ENCODE results near the gene CAMK2A.

The CAMK2A gene

DNA sequence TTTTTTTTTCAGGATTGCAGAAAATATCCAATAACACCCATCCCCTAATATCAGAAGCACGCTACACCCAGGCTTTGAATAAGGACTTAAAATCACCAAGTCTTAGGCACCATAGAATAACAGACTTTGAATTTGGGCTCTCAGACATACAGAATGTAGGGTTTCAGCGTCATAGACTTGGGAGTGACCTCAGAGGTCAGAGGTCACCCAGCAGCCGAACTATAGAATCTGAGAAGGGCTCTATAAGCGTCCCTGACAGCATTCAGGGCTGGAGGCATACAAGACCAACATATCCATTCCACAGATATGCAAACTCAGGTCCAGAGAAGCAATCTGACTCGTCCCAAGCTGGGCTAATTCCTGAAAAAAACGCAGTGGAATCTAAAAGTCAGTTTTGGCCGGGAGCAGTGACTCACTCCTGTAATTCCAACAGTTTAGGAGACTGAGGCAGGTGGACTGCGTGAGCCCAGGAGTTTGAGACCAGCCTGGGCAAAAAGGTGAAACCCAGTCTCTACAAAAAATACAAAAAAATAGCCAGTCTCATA is 65.0 kb downstream of the CAMK2A start:
- Histone ChIP-seq H3K4me1 (ENCODE audit: insufficient read depth, low read length) (no peaks in the 10 kb centered on the region), H3K9me3 (ENCODE audit: control insufficient read depth, insufficient read depth, low read length) (no peaks in the 10 kb centered on the region), H3K36me3 (ENCODE audit: insufficient read depth, low read length) (no peaks in the 10 kb centered on the region), H3K9ac (ENCODE audit: low read depth, low read length) (no peak overlapping the region)

DNA sequence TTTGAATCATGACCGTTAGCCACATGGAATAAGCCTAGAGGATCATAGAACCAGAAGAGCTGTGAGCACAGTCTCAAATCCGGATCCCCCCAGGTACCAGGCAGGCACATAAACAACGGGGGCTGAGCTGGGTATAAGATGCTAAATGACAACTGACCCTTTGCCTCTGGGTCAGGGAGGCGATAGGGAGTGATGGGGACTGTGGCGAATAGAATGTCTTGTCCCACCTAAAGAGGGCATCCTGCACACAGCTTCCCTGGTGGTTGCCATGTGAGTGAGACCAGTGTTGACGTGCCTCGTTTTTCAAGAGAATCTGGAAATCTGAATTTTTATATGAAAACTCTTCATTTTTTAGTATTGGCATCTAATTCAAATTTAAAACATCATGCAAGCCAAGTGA is 66.1 kb downstream of the CAMK2A start:
- no peak overlapping the region for H3K9ac ChIP-seq (ENCODE audit: low read depth, low read length)
- no peaks in the 10 kb centered on the region for H3K9me3 ChIP-seq (ENCODE audit: control insufficient read depth, insufficient read depth, low read length)
- no peaks in the 10 kb centered on the region for H3K4me1 ChIP-seq (ENCODE audit: insufficient read depth, low read length)
- no peaks in the 10 kb centered on the region for H3K36me3 ChIP-seq (ENCODE audit: insufficient read depth, low read length)

DNA sequence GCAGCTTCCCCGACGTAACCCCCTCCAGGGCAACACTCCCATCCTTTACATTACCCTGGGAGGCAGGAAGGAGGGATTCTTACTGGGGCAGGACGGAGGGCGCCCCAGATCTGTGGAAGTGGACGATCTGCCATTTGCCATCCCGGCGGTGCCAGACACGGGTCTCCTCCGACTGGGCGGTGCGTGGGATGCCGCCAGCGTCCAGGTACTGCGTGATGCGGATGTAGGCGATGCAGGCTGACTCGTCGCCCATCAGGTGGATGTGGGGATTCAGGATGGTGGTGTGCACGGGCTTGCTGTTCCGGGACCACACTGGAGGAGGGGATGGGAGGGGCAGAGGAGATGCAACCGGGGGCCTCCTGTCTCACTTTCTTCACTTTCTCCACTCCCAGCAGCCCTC is 66.7 kb downstream of the CAMK2A start:
- H3K4me1 ChIP-seq (ENCODE audit: insufficient read depth, low read length), result no peaks in the 10 kb centered on the region
- no peaks in the 10 kb centered on the region for H3K9me3 ChIP-seq (ENCODE audit: control insufficient read depth, insufficient read depth, low read length)

GRCh38 chr5:150221471-150221870 is 68.1 kb downstream of the CAMK2A start:
- no peaks in the 10 kb centered on the region for H3K9me3 ChIP-seq (ENCODE audit: control insufficient read depth, insufficient read depth, low read length)
- H3K9ac ChIP-seq (ENCODE audit: low read depth, low read length), result no peak overlapping the region
- H3K4me1 ChIP-seq (ENCODE audit: insufficient read depth, low read length), result no peaks in the 10 kb centered on the region
- no peaks in the 10 kb centered on the region for H3K36me3 ChIP-seq (ENCODE audit: insufficient read depth, low read length)

More for the DNA sequence above, 66.7 kb downstream of the CAMK2A start:
- H3K9ac ChIP-seq (ENCODE audit: low read depth, low read length), result no peak overlapping the region
- no peaks in the 10 kb centered on the region for H3K36me3 ChIP-seq (ENCODE audit: insufficient read depth, low read length)

- no peak overlapping the region for H3K9ac ChIP-seq (ENCODE audit: low read depth, low read length)
- no peaks in the 10 kb centered on the region for H3K4me1 ChIP-seq (ENCODE audit: insufficient read depth, low read length)
- H3K36me3 ChIP-seq (ENCODE audit: insufficient read depth, low read length), result no peaks in the 10 kb centered on the region
- H3K9me3 ChIP-seq (ENCODE audit: control insufficient read depth, insufficient read depth, low read length), result no peaks in the 10 kb centered on the region
These were observed 69.7 kb downstream of the CAMK2A start for GRCh38 chr5:150219861-150220260.

DNA sequence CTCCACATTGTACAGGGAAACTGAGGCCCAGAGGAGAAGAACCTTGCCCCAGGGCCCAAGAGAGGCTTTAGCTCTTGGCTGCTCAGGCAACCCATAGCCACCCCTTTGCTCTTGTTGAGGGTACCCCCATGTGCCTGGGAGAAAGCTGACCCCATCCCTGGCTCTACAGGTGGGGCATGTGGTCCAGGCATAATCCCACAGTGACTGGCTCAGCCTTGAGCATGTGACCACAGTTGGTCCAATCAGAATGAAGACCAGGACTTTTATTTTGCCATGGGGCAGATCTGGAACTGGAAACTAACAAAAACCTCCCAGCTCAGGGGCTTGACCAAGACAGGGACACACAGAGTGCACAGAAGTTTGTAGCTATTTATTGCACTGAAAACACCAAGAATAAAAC is 70.4 kb downstream of the CAMK2A start:
- Histone ChIP-seq H3K9me3 (ENCODE audit: control insufficient read depth, insufficient read depth, low read length) (no peaks in the 10 kb centered on the region), H3K4me1 (ENCODE audit: insufficient read depth, low read length) (no peaks in the 10 kb centered on the region), H3K36me3 (ENCODE audit: insufficient read depth, low read length) (no peaks in the 10 kb centered on the region), H3K9ac (ENCODE audit: low read depth, low read length) (no peak overlapping the region)

DNA sequence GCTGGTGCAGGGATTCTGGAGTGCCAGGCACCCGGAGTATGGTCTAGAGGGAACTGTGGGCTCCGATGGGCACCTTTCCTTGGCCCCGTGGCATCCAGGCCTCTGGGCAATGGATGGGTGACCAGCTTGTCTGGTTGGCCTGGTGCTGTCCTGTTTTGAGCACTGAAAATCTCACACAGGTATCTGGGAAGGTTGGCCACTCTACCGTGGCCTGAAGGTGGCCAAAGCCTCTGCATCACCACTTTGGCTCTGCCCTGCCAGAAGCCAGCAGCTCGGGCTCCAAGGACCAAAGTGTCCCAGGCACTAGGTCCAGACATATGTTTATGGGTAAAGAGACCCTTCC is 70.9 kb downstream of the CAMK2A start:
- Histone ChIP-seq H3K4me1 (ENCODE audit: insufficient read depth, low read length) (no peaks in the 10 kb centered on the region), H3K36me3 (ENCODE audit: insufficient read depth, low read length) (no peaks in the 10 kb centered on the region), H3K9ac (ENCODE audit: low read depth, low read length) (no peak overlapping the region), H3K9me3 (ENCODE audit: control insufficient read depth, insufficient read depth, low read length) (no peaks in the 10 kb centered on the region)

- no peaks in the 10 kb centered on the region for H3K36me3 ChIP-seq (ENCODE audit: insufficient read depth, low read length)
- no peaks in the 10 kb centered on the region for H3K9me3 ChIP-seq (ENCODE audit: control insufficient read depth, insufficient read depth, low read length)
- H3K9ac ChIP-seq (ENCODE audit: low read depth, low read length), result no peak overlapping the region
- H3K4me1 ChIP-seq (ENCODE audit: insufficient read depth, low read length), result no peaks in the 10 kb centered on the region; the same call in 1 of the 2 replicates
These were observed 71.5 kb downstream of the CAMK2A start for GRCh38 chr5:150217873-150218692.

- H3K36me3 ChIP-seq (ENCODE audit: insufficient read depth, low read length), result no peaks in the 10 kb centered on the region
- H3K9ac ChIP-seq (ENCODE audit: low read depth, low read length), result no peak overlapping the region
- no peaks in the 10 kb centered on the region for H3K9me3 ChIP-seq (ENCODE audit: control insufficient read depth, insufficient read depth, low read length)
- peaks cover 2% of the 10 kb centered on the region; the same call in 1 of the 2 replicates for H3K4me1 ChIP-seq (ENCODE audit: insufficient read depth, low read length)
These were observed 72.5 kb downstream of the CAMK2A start for GRCh38 chr5:150217038-150217437.

DNA sequence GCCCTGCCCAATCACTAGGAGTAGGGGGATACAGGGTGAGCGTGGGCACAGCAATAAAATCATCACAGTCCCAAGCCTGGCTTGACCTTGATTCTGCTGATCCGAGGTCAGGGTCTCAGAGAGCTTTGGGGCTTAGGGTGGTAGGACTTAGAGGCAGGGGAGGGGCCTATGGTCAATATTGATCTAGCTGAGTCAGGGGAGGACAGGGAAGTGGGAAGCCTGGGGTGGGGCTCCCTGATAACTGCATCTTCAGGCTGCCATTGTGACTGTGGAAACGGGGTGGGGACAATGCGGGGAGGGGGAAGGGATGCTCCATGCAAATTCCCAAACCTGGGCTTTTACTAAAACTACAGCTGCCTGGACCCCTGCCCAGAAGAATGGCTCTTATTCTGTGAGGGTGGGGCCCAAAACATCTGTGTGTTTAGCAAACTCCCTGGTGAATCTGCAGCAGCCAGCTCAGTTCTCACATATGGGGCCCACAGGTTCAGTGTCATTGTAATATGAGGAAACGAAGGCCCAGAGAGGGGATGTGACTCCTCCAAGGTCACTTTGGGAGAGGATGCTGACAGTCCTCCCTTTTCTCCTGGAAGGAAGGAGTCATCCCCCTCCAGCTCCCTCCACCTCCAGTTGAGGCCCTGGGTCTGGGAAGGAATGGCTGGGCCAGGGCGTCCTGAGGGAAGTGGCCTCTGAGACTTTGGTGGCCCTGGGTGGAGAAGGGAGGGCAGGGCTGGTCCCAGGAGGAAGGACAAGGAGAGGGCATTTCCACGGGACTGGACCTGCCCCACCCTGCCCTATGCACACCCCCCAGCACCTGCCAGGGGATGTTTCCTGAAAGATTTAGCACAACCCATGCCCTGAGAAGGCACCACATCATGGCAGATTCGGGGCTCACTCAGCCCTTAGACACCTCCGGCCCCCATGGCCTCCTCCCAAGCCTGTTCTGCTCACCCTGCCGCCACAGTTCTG is 73.3 kb downstream of the CAMK2A start:
- Histone ChIP-seq H3K36me3 (ENCODE audit: insufficient read depth, low read length) (no peaks in the 10 kb centered on the region), H3K9me3 (ENCODE audit: control insufficient read depth, insufficient read depth, low read length) (no peaks in the 10 kb centered on the region), H3K9ac (ENCODE audit: low read depth, low read length) (no peak overlapping the region), H3K4me1 (ENCODE audit: insufficient read depth, low read length) (peaks cover 8% of the 10 kb centered on the region; the same call in 1 of the 2 replicates)

DNA sequence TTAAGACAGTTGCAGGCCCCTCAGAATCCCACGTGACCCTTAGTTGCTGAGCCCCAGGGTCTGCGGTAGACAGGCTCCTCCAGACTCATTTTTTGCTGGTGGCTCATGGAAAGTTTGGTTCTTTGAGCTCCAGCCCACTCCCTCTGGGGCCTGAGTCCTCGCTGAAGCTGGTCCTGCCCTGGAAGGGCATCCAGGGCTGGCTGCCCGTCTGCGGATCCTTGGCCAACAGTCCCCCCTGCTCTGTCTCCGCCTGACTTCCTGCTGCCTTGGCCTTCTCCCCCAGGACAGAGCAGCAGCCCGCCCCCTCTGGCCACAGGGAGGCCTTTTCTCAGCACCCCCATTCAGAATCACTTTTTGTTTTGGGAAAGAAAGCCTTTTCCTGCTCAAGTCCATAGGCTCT is 75.3 kb downstream of the CAMK2A start:
- Histone ChIP-seq H3K36me3 (ENCODE audit: insufficient read depth, low read length) (no peaks in the 10 kb centered on the region), H3K9me3 (ENCODE audit: control insufficient read depth, insufficient read depth, low read length) (no peaks in the 10 kb centered on the region), H3K9ac (ENCODE audit: low read depth, low read length) (no peak overlapping the region), H3K4me1 (ENCODE audit: insufficient read depth, low read length) (peaks cover 17% of the 10 kb centered on the region; the same call in 1 of the 2 replicates)

- Histone ChIP-seq H3K9ac (ENCODE audit: low read depth, low read length) (no peak overlapping the region), H3K36me3 (ENCODE audit: insufficient read depth, low read length) (no peaks in the 10 kb centered on the region), H3K9me3 (ENCODE audit: control insufficient read depth, insufficient read depth, low read length) (no peaks in the 10 kb centered on the region), H3K4me1 (ENCODE audit: insufficient read depth, low read length) (peaks cover 21% of the 10 kb centered on the region; the same call in 1 of the 2 replicates)
These were observed 76.0 kb downstream of the CAMK2A start for GRCh38 chr5:150213530-150213929.

- Histone ChIP-seq H3K9me3 (ENCODE audit: control insufficient read depth, insufficient read depth, low read length) (no peaks in the 10 kb centered on the region), H3K4me1 (ENCODE audit: insufficient read depth, low read length) (peaks cover 21% of the 10 kb centered on the region; the same call in 1 of the 2 replicates), H3K9ac (ENCODE audit: low read depth, low read length) (no peak overlapping the region), H3K36me3 (ENCODE audit: insufficient read depth, low read length) (no peaks in the 10 kb centered on the region)
These were observed 78.2 kb downstream of the CAMK2A start for GRCh38 chr5:150211156-150212030.

GRCh38 chr5:150210644-150211043 is 78.9 kb downstream of the CAMK2A start:
- no peak overlapping the region for H3K9ac ChIP-seq (ENCODE audit: low read depth, low read length)
- H3K9me3 ChIP-seq (ENCODE audit: control insufficient read depth, insufficient read depth, low read length), result no peaks in the 10 kb centered on the region
- H3K36me3 ChIP-seq (ENCODE audit: insufficient read depth, low read length), result no peaks in the 10 kb centered on the region
- H3K4me1 ChIP-seq (ENCODE audit: insufficient read depth, low read length), result peaks cover 21% of the 10 kb centered on the region; the same call in 1 of the 2 replicates
